NCI-H526 treated with DMSO at 0.1 percent for 48 hours (cell line): ENCODE data around the gene ANKRD65.
A peak's percentile ranks its signal among the peaks of the same experiment; 100 is the strongest.
"Not testable (repeated sequence)": the region's sequence is repeated elsewhere in the genome, so short reads cannot be mapped to it uniquely, and the experiment has no call there.

Experiments used
- DNase-seq: peaks from one replicate; lab custom pipeline; 2025; lab: John Stamatoyannopoulos, UW

The ANKRD65 gene

GRCh38 chr1:1421147-1421906 lies at the start of gene ANKRD65:
ANKRD65 (minus strand) TSS chr1:1421276; CDS start chr1:1421005, 271 bp downstream.
- DNase-seq: peak; percentile 64

GRCh38 chr1:1468196-1468985 lies 47.3 kb upstream of the ANKRD65 start:
- not testable (repeated sequence) for DNase-seq

GRCh38 chr1:1463312-1463711 lies 42.2 kb upstream of the ANKRD65 start:
- no peak for DNase-seq

GRCh38 chr1:1462318-1462966 lies 41.4 kb upstream of the ANKRD65 start:
- DNase-seq: no peak

- no peak for DNase-seq
Observed at GRCh38 chr1:1461721-1462317, 40.7 kb upstream of the ANKRD65 start.

GRCh38 chr1:1460540-1461130 lies 39.6 kb upstream of the ANKRD65 start:
- no peak for DNase-seq

GRCh38 chr1:1459711-1460110 lies 38.6 kb upstream of the ANKRD65 start:
- not testable (repeated sequence) for DNase-seq

- DNase-seq: not testable (repeated sequence)
Observed at GRCh38 chr1:1459156-1459555, 38.1 kb upstream of the ANKRD65 start.

GRCh38 chr1:1456683-1457255 lies 35.7 kb upstream of the ANKRD65 start:
- DNase-seq: not testable (repeated sequence)

- DNase-seq: not testable (repeated sequence)
Observed at GRCh38 chr1:1455934-1456333, 34.9 kb upstream of the ANKRD65 start.

GRCh38 chr1:1455366-1455884 lies 34.3 kb upstream of the ANKRD65 start:
- DNase-seq: no peak

GRCh38 chr1:1454286-1455056 lies 33.4 kb upstream of the ANKRD65 start:
- not testable (repeated sequence) for DNase-seq

GRCh38 chr1:1452882-1453281 lies 31.8 kb upstream of the ANKRD65 start:
- no peak for DNase-seq

GRCh38 chr1:1452365-1452739 lies 31.3 kb upstream of the ANKRD65 start:
- DNase-seq: not testable (repeated sequence)

- DNase-seq: no peak
Observed at GRCh38 chr1:1451696-1452364, 30.8 kb upstream of the ANKRD65 start.

GRCh38 chr1:1450616-1451015 lies 29.5 kb upstream of the ANKRD65 start:
- DNase-seq: not testable (repeated sequence)

GRCh38 chr1:1449099-1449739 lies 28.1 kb upstream of the ANKRD65 start, which contains the start of gene ATAD3C:
ATAD3C (plus strand) TSS chr1:1449689; CDS start chr1:1450684, 995 bp downstream.
- no peak for DNase-seq

GRCh38 chr1:1446631-1447030 lies 25.6 kb upstream of the ANKRD65 start:
- DNase-seq: not testable (repeated sequence)

- DNase-seq: no peak
Observed at GRCh38 chr1:1442069-1442770, 21.1 kb upstream of the ANKRD65 start.
